ENCODE data around the gene ZNF391. TPM values are rescaled to one million over a fixed set of nuclear protein-coding genes. Genes with fewer than 3 reads are reported as not detected.
A peak's percentile ranks its signal among the peaks of the same experiment; 100 is the strongest.

Gene ZNF391
- 5.4 TPM for total RNA-seq
- 1.5 TPM for polyA plus RNA-seq (ENCODE audit: insufficient read depth, low read depth, low replicate concordance)
- long read RNA-seq, donor 1, result 0 reads
- long read RNA-seq, donor 2, full-length matches to known transcripts, result 3 of 3 reads
- long read RNA-seq, donor 2, partial matches to known transcripts, result 0 of 3 reads
- long read RNA-seq, donor 2, other reads (novel, unspliced or antisense), result 0 of 3 reads
- long read RNA-seq, donor 3, full-length matches to known transcripts, result 4 of 4 reads
- long read RNA-seq, donor 3, partial matches to known transcripts, result 0 of 4 reads
- long read RNA-seq, donor 3, other reads (novel, unspliced or antisense), result 0 of 4 reads
- long read RNA-seq, donor 4, full-length matches to known transcripts, result 1 of 1 reads
- long read RNA-seq, donor 4, partial matches to known transcripts, result 0 of 1 reads
- long read RNA-seq, donor 4, other reads (novel, unspliced or antisense), result 0 of 1 reads
- long read RNA-seq, donor 5, result 0 reads
- long read RNA-seq, donor 6, result 0 reads
- long read RNA-seq, donor 7, partial matches to known transcripts, result 0 of 1 reads
- long read RNA-seq, donor 7, other reads (novel, unspliced or antisense), result 1 of 1 reads
- long read RNA-seq, donor 8, result 0 reads
- long read RNA-seq, donor 9, result 0 reads
- long read RNA-seq, donor 10, result 0 reads

GRCh38 chr6:27388293-27389197 is at the start of gene ZNF391:
Gene ZNF391 (plus strand): TSS chr6:27388759. CDS start chr6:27400371, 11,612 bp downstream.
- TF ChIP-seq, protein P1, sequence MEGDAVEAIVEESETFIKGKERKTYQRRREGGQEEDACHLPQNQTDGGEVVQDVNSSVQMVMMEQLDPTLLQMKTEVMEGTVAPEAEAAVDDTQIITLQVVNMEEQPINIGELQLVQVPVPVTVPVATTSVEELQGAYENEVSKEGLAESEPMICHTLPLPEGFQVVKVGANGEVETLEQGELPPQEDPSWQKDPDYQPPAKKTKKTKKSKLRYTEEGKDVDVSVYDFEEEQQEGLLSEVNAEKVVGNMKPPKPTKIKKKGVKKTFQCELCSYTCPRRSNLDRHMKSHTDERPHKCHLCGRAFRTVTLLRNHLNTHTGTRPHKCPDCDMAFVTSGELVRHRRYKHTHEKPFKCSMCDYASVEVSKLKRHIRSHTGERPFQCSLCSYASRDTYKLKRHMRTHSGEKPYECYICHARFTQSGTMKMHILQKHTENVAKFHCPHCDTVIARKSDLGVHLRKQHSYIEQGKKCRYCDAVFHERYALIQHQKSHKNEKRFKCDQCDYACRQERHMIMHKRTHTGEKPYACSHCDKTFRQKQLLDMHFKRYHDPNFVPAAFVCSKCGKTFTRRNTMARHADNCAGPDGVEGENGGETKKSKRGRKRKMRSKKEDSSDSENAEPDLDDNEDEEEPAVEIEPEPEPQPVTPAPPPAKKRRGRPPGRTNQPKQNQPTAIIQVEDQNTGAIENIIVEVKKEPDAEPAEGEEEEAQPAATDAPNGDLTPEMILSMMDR (IDR thresholded peaks at IDR 0.05; ENCODE audit: borderline replicate concordance, extremely low read depth, insufficient read depth), result peak; percentile 0
- no peak for FAIRE-seq
- intact Hi-C loops (cut with DNase I), result no loop called here

DNA sequence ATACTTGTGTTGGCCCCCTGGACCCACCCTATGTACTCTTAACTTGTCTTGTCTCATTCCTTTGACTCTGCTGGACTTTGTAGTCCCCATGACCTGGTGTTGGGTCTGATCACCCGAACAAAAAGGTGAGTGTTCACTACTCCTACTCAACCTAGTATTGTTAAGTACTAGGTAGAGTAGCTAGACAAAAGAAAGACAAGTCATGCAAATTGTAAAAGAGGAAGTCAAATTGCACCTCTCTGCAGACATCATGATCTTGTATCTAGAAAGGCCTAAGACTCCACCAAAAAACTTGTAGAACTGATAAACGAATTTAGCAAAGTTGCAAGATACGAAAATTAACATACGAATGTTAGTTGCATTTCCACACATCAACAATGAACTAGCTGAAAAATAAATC is 35.7 kb upstream of the ZNF391 start:
- no peak for FAIRE-seq
- TF ChIP-seq, protein P1 (IDR thresholded peaks at IDR 0.05; ENCODE audit: borderline replicate concordance, extremely low read depth, insufficient read depth), result no peak
- Histone ChIP-seq H3K27me3 (ENCODE audit: control insufficient read depth, insufficient read depth, low read length) (no peaks in the 10 kb centered on the region), H3K4me3 (ENCODE audit: low read length in 3 of 3) (no peak overlapping the region), H3K27ac (ENCODE audit: low read depth in 2 of 2, low read length in 2 of 2) (no peak overlapping the region), H3K9me3 (ENCODE audit: control insufficient read depth in 2 of 3, insufficient read depth in 1 of 3, low read length in 3 of 3) (peaks cover 0 to 21% (median 3%) of the 10 kb centered on the region in 3 donors), H3K36me3 (ENCODE audit: control insufficient read depth in 2 of 3, insufficient read depth in 3 of 3, low read length in 3 of 3) (no peaks in the 10 kb centered on the region), H3K4me1 (ENCODE audit: control insufficient read depth in 2 of 3, insufficient read depth in 2 of 3, low read depth in 1 of 3, low read length in 3 of 3) (no peaks in the 10 kb centered on the region), H3K9ac (ENCODE audit: low read length in 3 of 3) (no peak overlapping the region)
- DNase-seq, result no peak
- intact Hi-C loops (cut with DNase I), result no loop called here

More at GRCh38 chr6:27388293-27389197, at the start of gene ZNF391:
- H3K27me3 ChIP-seq (ENCODE audit: control insufficient read depth, insufficient read depth, low read length), result no peaks in the 10 kb centered on the region
- H3K27ac ChIP-seq (ENCODE audit: low read depth in 2 of 2, low read length in 2 of 2), result peak within 1 kb of the TSS; percentile 78 to 79
- peak; percentile 86 to 93 (median 91) for DNase-seq
- no peaks in the 10 kb centered on the region for H3K36me3 ChIP-seq (ENCODE audit: control insufficient read depth in 2 of 3, insufficient read depth in 3 of 3, low read length in 3 of 3)
- H3K9me3 ChIP-seq (ENCODE audit: control insufficient read depth in 2 of 3, insufficient read depth in 1 of 3, low read length in 3 of 3), result no peaks in the 10 kb centered on the region
- H3K4me3 ChIP-seq (ENCODE audit: low read length in 3 of 3), result peak within 1 kb of the TSS; percentile 94 to 99 (median 98)
- H3K4me1 ChIP-seq (ENCODE audit: control insufficient read depth in 2 of 3, insufficient read depth in 2 of 3, low read depth in 1 of 3, low read length in 3 of 3), result peaks cover 0 to 4% (median 0%) of the 10 kb centered on the region in 3 donors
- peak within 1 kb of the TSS; percentile 77 to 90 (median 87) for H3K9ac ChIP-seq (ENCODE audit: low read length in 3 of 3)

- intact Hi-C loops (cut with DNase I), result no loop called here
- Histone ChIP-seq H3K9me3 (ENCODE audit: control insufficient read depth in 2 of 3, insufficient read depth in 1 of 3, low read length in 3 of 3) (peaks cover 3 to 52% (median 10%) of the 10 kb centered on the region in 3 donors), H3K36me3 (ENCODE audit: control insufficient read depth in 2 of 3, insufficient read depth in 3 of 3, low read length in 3 of 3) (peaks cover 0 to 28% (median 6%) of the 10 kb centered on the region in 3 donors), H3K4me1 (ENCODE audit: control insufficient read depth in 2 of 3, insufficient read depth in 2 of 3, low read depth in 1 of 3, low read length in 3 of 3) (no peaks in the 10 kb centered on the region), H3K4me3 (ENCODE audit: low read length in 3 of 3) (peak overlapping the region in 1 of 3 donors; percentile 24), H3K27ac (ENCODE audit: low read depth in 2 of 2, low read length in 2 of 2) (no peak overlapping the region), H3K27me3 (ENCODE audit: control insufficient read depth, insufficient read depth, low read length) (no peaks in the 10 kb centered on the region), H3K9ac (ENCODE audit: low read length in 3 of 3) (no peak overlapping the region)
- DNase-seq (no peak), FAIRE-seq (no peak)
- TF ChIP-seq, protein P1 (IDR thresholded peaks at IDR 0.05; ENCODE audit: borderline replicate concordance, extremely low read depth, insufficient read depth), result no peak
Measured at GRCh38 chr6:27358786-27359185, 29.8 kb upstream of the ZNF391 start.
